NCI-H146 treated with DMSO at 0.1 percent for 48 hours (cell line): Measurements from ENCODE around the gene FUT3.
"Not testable (repeated sequence)": the region's sequence is repeated elsewhere in the genome, so short reads cannot be mapped to it uniquely, and the experiment has no call there.

Experiments
- DNase-seq: peaks from one replicate; lab custom pipeline; 2025; ENCODE audit not compliant: unreplicated experiment; lab: John Stamatoyannopoulos, UW

Gene FUT3

GRCh38 chr19:5851302-5851701 is at the start of gene FUT3:
Gene FUT3 (minus strand): TSS chr19:5851449.
- DNase-seq = no peak

- DNase-seq = no peak
Measured at GRCh38 chr19:5900976-5901375, 49.7 kb upstream of the FUT3 start.

- DNase-seq = no peak
Measured at GRCh38 chr19:5899728-5900526, 48.7 kb upstream of the FUT3 start.

GRCh38 chr19:5897189-5897969 is 46.1 kb upstream of the FUT3 start:
- no peak for DNase-seq

DNA sequence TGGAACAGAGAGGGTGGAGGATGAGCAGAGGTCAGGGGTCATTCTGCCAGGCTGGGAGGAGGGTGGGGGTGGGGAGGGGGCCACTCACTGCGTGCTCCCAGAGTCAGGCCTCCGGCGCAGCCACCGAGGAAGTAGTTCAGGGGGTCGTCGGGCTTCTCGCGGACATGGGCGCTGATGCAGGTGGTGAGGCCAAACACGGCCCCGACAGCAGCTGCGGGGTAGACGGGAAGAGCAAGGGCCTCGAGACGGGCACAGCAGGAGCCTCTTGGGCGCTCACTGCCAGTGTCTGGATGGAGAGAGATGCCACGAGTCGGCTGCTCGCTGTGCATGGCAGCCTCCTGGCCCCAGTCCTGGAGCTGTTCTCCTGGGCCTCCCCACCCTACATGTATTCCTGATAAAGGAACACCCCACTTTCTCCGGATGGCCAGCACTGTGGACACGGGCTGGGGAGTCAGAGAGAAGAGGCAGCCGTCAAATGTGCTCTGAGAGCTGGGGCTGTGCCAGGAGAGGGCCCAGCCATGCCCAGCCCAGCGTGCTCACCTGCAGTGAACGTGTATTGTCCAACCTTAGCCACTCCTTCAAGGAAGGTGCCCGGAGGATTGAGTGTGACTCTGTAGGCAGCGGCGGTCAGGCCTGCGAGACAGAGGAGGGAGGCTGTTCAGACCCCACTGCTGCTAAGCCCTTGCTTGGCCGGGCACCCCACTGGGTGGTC is 45.3 kb upstream of the FUT3 start:
- DNase-seq = no peak

GRCh38 chr19:5895890-5896289 is 44.6 kb upstream of the FUT3 start:
- DNase-seq = no peak

DNA sequence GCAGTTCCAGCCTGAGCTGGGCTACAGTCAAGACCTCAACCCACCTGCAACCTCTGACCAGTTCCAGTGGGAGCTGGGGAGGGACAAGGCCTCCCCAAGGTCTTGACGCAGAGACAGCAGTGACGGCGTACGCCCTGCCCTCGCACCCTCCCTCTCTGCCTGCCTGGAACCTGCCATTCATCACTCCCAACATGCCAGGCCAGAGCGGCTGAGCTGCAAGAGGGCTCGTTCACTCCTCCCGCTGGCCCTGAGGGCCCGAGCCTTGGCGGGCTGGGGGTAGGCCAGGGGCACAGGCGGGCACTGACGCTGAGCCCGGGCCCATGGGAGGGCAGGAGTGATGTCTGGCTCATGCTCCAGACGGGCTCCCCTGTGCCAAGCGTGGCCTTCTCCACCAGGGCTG is 44.2 kb upstream of the FUT3 start:
- DNase-seq = no peak

GRCh38 chr19:5894704-5895349 is 43.6 kb upstream of the FUT3 start:
- no peak for DNase-seq

GRCh38 chr19:5893907-5894703 is 42.9 kb upstream of the FUT3 start:
- DNase-seq = no peak

DNA sequence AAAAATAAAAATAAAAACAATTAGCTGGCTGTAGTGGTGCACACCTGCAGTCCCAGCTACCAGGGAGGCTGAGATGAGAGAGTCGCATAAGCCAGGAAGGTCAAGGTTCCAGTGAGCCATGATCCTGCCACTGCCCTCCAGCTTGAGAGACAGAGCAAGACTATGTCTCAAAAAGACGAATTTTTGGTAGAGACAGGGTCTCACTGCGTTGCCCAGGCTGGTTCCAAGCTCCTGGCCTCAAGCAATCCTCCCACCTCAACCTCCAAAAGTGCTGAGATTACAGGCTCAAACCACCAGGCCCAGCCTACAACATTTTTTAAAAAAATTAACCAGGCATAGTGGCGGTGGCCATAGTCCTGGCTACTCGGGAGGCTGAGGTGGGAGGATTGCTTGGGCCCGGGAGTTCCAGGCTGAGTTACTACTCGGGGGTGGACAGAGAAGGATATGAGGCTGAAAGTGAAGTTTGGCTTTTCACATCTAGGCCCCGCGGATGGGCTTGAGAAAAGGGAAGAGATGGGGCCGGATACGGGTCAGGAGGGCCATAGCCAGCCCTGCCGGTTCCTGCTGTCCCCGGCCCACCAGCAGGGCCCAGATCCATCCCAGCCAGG is 42.2 kb upstream of the FUT3 start:
- DNase-seq = no peak

DNA sequence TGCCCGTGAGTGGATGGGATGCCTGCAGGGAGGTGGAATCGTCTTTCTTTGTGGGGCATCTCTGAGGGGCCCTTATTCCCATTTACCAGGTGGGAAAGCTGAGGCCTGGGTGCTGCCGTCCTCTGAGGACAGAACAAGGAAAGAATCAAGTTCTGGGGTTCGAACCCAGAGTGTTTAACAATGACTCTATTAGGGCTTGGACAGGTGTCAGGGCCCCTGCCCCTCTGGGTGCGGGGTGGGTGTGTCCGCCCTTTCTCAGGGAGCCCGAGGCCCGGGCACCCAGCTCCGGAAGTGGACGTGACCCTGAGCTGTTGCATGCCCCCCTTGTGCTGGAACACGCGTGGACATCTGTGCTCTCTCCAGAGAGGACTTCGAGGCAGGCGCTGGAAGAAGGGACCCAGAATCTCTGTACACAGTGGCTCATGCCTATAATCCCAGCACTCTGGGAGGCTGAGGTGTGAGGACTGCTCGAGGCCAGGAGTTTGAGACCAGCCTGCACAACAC is 41.6 kb upstream of the FUT3 start:
- DNase-seq = no peak

- no peak for DNase-seq
Measured at GRCh38 chr19:5891938-5892771, 40.9 kb upstream of the FUT3 start.

- no peak for DNase-seq
Measured at GRCh38 chr19:5891572-5891937, 40.3 kb upstream of the FUT3 start.

DNA sequence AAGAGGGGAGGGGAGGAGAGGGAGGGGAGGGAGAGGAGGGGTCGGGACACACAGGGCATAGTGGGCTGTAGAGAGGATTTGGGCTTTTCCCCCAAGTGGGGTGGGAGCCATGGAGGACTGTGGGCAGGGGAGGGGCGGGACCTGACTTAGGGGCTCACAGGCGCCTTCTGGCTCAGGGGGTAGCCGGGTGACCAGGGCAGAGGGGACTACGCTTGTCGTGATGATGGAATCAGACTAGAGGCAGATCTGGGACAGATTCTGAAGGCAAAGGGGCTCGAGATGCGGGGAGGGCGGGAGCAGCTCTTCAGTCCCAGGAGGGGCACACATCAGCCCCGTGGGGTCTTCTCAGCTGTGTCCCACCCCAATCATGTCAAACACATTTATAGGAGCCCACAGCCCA is 38.9 kb upstream of the FUT3 start:
- no peak for DNase-seq

DNA sequence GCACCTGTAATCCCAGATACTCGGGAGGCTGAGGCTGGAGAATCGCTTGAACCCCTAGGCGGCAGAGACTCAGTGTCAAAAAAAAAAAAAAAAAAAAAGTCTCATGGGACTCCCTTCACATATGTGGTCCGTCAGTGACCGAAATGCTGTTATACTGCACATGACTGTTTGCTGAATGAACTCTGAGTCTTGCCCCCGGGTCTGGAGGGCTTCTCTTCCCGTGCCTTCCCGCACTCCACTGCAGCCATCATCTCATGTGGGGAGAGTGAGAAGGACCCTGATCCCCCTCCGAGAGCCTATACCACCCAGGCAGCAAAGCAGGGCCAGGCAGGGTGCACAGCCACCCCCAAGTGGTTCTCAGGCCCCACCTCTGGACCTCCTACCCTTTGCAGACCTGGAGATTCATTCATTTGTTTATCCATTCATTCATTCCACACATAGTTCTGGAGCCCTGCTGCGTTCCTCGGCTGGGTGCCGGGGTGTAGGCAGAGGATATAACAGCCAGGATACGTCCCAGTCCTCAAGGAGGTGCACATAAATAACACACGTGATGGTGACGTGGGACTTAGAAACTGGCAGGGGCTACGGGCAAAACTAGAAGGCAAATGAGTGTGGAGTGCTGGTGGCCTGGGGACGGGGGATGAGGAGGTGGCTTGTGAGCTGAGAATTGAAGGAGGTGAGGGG is 38.2 kb upstream of the FUT3 start:
- DNase-seq = no peak

DNA sequence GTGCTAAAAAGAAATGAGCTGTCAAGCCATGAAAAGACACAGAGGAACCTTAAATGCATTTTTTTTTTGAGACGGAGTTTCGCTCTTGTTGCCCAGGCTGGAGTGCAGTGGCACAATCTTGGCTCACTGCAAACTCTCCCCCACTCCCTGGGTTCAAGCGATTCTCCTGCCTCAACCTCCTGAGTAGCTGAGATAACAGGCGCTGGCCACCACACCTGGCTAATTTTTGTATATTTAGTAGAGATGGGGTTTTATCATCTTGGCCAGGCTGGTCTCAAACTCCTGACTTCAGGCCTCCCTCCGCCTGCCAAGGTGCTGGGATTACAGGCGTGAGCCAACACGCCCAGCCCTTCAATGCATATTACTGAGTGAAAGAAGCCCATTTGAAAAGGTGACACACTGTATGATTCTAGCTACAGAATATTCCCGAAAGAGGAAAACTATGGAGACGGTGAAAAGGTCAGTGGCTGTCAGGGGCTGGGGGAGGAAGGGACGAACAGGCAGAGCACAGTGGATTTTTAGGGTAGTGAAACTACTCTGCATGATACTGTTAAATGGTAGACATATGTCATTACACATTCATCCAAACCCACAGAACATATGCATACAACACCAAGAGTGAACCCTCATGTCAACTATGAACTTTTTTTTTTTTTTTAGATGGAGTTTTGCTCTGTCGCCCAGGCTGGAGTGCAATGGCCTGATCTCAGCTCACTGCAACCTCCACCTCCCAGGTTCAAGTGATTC is 33.0 kb upstream of the FUT3 start:
- not testable (repeated sequence) for DNase-seq

DNA sequence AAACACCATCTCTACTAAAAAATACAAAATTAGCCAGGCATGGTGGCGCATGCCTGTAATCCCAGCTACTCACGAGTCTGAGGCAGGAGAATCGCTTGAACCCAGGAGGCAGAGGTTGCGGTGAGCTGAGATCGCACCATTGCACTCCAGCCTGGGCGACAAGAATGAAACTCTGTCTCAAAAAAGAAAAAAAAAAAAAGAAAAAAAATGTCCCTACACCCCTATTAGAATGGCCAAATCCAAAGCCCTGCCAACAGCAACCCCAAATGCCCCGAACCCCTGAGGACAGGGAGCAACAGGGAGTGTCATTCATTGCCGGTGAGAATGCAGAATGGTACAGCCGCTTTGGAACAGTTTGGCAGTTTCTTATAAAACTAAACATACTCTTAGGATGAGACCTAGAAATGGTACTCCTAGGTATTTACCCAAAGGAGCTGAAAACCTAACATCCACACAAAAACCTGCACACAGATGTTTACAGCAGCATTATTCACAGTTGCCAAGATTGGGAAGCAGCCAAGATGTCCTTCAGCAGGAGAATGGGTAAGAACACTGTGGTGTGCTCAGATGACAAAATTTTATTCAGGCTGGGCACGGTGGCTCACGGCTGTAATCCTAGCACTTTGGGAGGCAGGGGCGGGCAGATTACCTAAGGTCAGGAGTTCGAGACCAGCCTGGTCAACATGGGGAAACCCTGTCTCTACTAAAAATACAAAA is 32.1 kb upstream of the FUT3 start:
- not testable (repeated sequence) for DNase-seq
